Astrocyte (in vitro differentiated cells and primary cell): ENCODE measurements around the gene RNF169.

Experiments used
- CTCF ChIP-seq: IDR thresholded peaks from 2 replicates; pipeline ENCODE4 v1.5.1; 2011; ENCODE audit warnings: low read depth, mild to moderate bottlenecking, inconsistent platforms, low read length, moderate library complexity; ENCODE audit not compliant: insufficient read depth
- EZH2 ChIP-seq: IDR thresholded peaks from 2 replicates; pipeline ENCODE4 v1.6.1; 2012; ENCODE audit warnings: mild to moderate bottlenecking, low read length, inconsistent platforms; ENCODE audit not compliant: insufficient read depth

DNA sequence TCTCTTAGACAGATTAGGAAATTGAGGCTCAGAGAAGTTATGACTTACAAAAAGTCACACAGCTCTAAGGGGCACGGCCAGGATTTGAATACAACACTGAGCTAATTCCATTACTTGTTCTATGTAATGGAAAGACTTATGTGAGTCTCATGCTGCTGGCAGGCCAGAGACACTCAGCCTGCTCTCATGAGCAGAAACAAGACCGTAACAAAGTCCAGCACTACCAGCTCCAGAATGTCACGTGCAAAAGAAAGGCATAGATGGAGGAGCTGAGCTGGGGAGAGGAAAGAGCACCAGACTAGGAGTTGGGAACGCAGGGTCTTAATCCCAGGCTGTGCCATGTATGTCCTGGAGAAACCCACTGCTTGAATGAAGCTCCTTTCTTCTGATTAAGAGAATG is 19.3 kb upstream of the RNF169 start:
- no peak for TF ChIP-seq EZH2
- TF ChIP-seq CTCF = no peak
